PC-9 (cell line): ENCODE measurements around the gene IST1. TPM values are rescaled to one million over a fixed set of nuclear protein-coding genes. Genes with fewer than 3 reads are reported as not detected.

Experiments used
- BruUV-seq: library from RNA; stranded (reverse); fragments of 400-500 nt; replicated peaks from 2 replicates; lab custom pipeline; 2021; lab: Mats Ljungman, UMichigan
- CTCF ChIA-PET: fragments of 300-600 bp; sonication (Branson Sonifier 250); formaldehyde crosslinking; loops from one replicate; lab custom pipeline; 2022; ENCODE audit warnings: antibody characterized with exemption; lab: Charles Lee
- POLR2A ChIA-PET: fragments of 300-600 bp; sonication (Branson Sonifier 250); formaldehyde crosslinking; loops from one replicate; lab custom pipeline; 2022; ENCODE audit warnings: antibody characterized with exemption; ENCODE audit not compliant: unreplicated experiment; lab: Charles Lee
- DNase-seq, 2 experiments: peaks; one replicate each; pipeline versions ENCODE4 v3.0.0 to v3.0.0-alpha.2; 2015 to 2022; ENCODE audit warnings: mixed read lengths in 1 of 2
- H2AFZ ChIP-seq: fragments of 200-600 bp; sonication (generic); 2 replicates; pipeline ENCODE4 v1.8.1; 2017; ENCODE audit warnings: antibody characterized with exemption
- H3F3A ChIP-seq: fragments of 200-600 bp; sonication (generic); 2 replicates; pipeline ENCODE4 v1.8.1; 2017; ENCODE audit warnings: antibody characterized with exemption, mild to moderate bottlenecking, low read depth; ENCODE audit not compliant: insufficient read depth
- H3K27ac ChIP-seq: fragments of 200-600 bp; sonication (generic); 2 replicates; pipeline ENCODE4 v1.6.1; 2016; ENCODE audit warnings: mixed run types
- H3K27me3 ChIP-seq: fragments of 200-600 bp; sonication (generic); 2 replicates; pipeline ENCODE4 v1.6.1; 2016; ENCODE audit warnings: low read depth, mixed run types; ENCODE audit not compliant: insufficient read depth
- H3K36me3 ChIP-seq: fragments of 200-600 bp; sonication (generic); 2 replicates; pipeline ENCODE4 v1.6.1; 2016; ENCODE audit warnings: low read depth, mixed run types
- H3K4me1 ChIP-seq: fragments of 200-600 bp; sonication (generic); replicated peaks from 2 replicates; pipeline ENCODE4 v1.6.1; 2016; ENCODE audit warnings: mixed run types; ENCODE audit not compliant: insufficient read depth
- H3K4me2 ChIP-seq: fragments of 200-600 bp; sonication (generic); 2 replicates; pipeline ENCODE4 v1.6.1; 2017; ENCODE audit warnings: mixed run types
- H3K4me3 ChIP-seq: fragments of 200-600 bp; sonication (generic); 2 replicates; pipeline ENCODE4 v1.6.1; 2016; ENCODE audit warnings: mixed run types
- H3K79me2 ChIP-seq: fragments of 200-600 bp; sonication (generic); 2 replicates; pipeline ENCODE4 v1.6.1; 2017; ENCODE audit warnings: low read depth, mixed run types
- H3K9me2 ChIP-seq: fragments of 200-600 bp; sonication (generic); 2 replicates; pipeline ENCODE4 v1.8.1; 2017; ENCODE audit warnings: mild to moderate bottlenecking; ENCODE audit not compliant: insufficient read depth
- H3K9me3 ChIP-seq: fragments of 200-600 bp; sonication (generic); 2 replicates; pipeline ENCODE4 v1.8.1; 2016; ENCODE audit warnings: low read depth; ENCODE audit not compliant: insufficient read depth
- H4K20me1 ChIP-seq: fragments of 200-600 bp; sonication (generic); 2 replicates; pipeline ENCODE4 v1.8.1; 2017; ENCODE audit not compliant: insufficient read depth
- CTCF ChIP-seq: fragments of 200-600 bp; sonication (generic); conservative IDR thresholded peaks from 2 replicates; pipeline ENCODE4 v1.6.1; 2017; ENCODE audit warnings: mixed run types, antibody characterized with exemption, mild to moderate bottlenecking, moderate library complexity
- EZH2 ChIP-seq: fragments of 200-600 bp; sonication (generic); IDR thresholded peaks from 2 replicates; pipeline ENCODE4 v1.8.0; 2017; ENCODE audit warnings: antibody characterized with exemption, low read depth
- intact Hi-C: fragments of 100-400 bp; cut with micrococcal nuclease; formaldehyde crosslinking; loops from one replicate; pipeline ENCODE4 v1.10.0; 2022; ENCODE audit not compliant: unreplicated experiment
- total RNA-seq: library from RNA; stranded (reverse); gene quantifications from 2 replicates; pipeline ENCODE4 v1.2.3, GENCODE V29; 2021

The IST1 gene
- total RNA-seq, 1 experiment from 2014 or later: 177 TPM

- H3K27ac ChIP-seq: no peak overlapping the region
- H3K36me3 ChIP-seq: peaks cover 30% of the 10 kb centered on the region
- TF ChIP-seq EZH2: no peak
- no peak for TF ChIP-seq CTCF
- H3K4me3 ChIP-seq: no peak overlapping the region
- intact Hi-C loops: no loop called here
- H4K20me1 ChIP-seq: peaks cover 55% of the 10 kb centered on the region
- peaks cover 22% of the 10 kb centered on the region for H3K4me1 ChIP-seq
- H3F3A ChIP-seq: peaks cover 30% of the 10 kb centered on the region
- H3K9me3 ChIP-seq: no peaks in the 10 kb centered on the region
- no peaks in the 10 kb centered on the region for H3K27me3 ChIP-seq
- no peak for DNase-seq
- H3K79me2 ChIP-seq: peaks cover 24% of the 10 kb centered on the region
- CTCF ChIA-PET: no interaction called here
- no peaks in the 10 kb centered on the region for H3K9me2 ChIP-seq
- no peak overlapping the region for H3K4me2 ChIP-seq
- H2AFZ ChIP-seq: no peak overlapping the region
- BruUV-seq: no TSS peak
- POLR2A ChIA-PET: no interaction called here
Observed at GRCh38 chr16:71930013-71930563, 34.8 kb downstream of the IST1 start.

- CTCF ChIA-PET: no interaction called here
- H3K36me3 ChIP-seq: peaks cover 22% of the 10 kb centered on the region
- BruUV-seq: no TSS peak
- DNase-seq: no peak
- no peak overlapping the region for H3K4me2 ChIP-seq
- intact Hi-C loops: no loop called here
- no peaks in the 10 kb centered on the region for H3K27me3 ChIP-seq
- no peaks in the 10 kb centered on the region for H3K9me2 ChIP-seq
- H3K27ac ChIP-seq: no peak overlapping the region
- H4K20me1 ChIP-seq: peaks cover 57% of the 10 kb centered on the region
- POLR2A ChIA-PET: no interaction called here
- H3K9me3 ChIP-seq: no peaks in the 10 kb centered on the region
- H2AFZ ChIP-seq: no peak overlapping the region
- no peak overlapping the region for H3K4me3 ChIP-seq
- H3K79me2 ChIP-seq: peaks cover 19% of the 10 kb centered on the region
- H3K4me1 ChIP-seq: peaks cover 18% of the 10 kb centered on the region
- H3F3A ChIP-seq: peaks cover 25% of the 10 kb centered on the region
- no peak for TF ChIP-seq EZH2
- no peak for TF ChIP-seq CTCF
Observed at GRCh38 chr16:71931001-71931400, 35.7 kb downstream of the IST1 start.

GRCh38 chr16:71931599-71931998, 36.3 kb downstream of the IST1 start:
- intact Hi-C loops: no loop called here
- TF ChIP-seq EZH2 (no peak), CTCF (no peak)
- ChIA-PET POLR2A (no interaction called here), CTCF (no interaction called here)
- Histone ChIP-seq H3K4me1 (peaks cover 12% of the 10 kb centered on the region), H4K20me1 (peaks cover 55% of the 10 kb centered on the region), H3K9me3 (no peaks in the 10 kb centered on the region), H3K36me3 (peaks cover 18% of the 10 kb centered on the region; the same call in 1 of the 2 replicates), H3K27me3 (no peaks in the 10 kb centered on the region), H2AFZ (no peak overlapping the region), H3K4me3 (no peak overlapping the region), H3K27ac (no peak overlapping the region), H3K9me2 (no peaks in the 10 kb centered on the region), H3K79me2 (peaks cover 19% of the 10 kb centered on the region), H3F3A (peaks cover 19% of the 10 kb centered on the region), H3K4me2 (no peak overlapping the region)
- BruUV-seq: no TSS peak
- DNase-seq: no peak
